PFSK-1 (cell line): ENCODE results near the gene SYT14.

ENCODE experiments used
- POLR2AphosphoS5 ChIP-seq: IDR thresholded peaks from 2 replicates; pipeline ENCODE4 v1.6.1; 2012; ENCODE audit warnings: low read depth, mild to moderate bottlenecking, control low read depth, low read length, moderate library complexity
- REST ChIP-seq, 2 experiments: IDR thresholded peaks; 2 replicates each; pipeline versions ENCODE4 v1.6.1 to v1.8.0; 2011 to 2012; ENCODE audit warnings: low read depth in 2 of 2, low read length in 2 of 2, control low read depth in 1 of 2, inconsistent platforms in 1 of 2, mild to moderate bottlenecking in 1 of 2, moderate library complexity in 1 of 2; ENCODE audit not compliant: insufficient read depth in 1 of 2
- SIN3A ChIP-seq: IDR thresholded peaks from 2 replicates; pipeline ENCODE4 v1.6.1; 2012; ENCODE audit warnings: mild to moderate bottlenecking, low read length, moderate library complexity, borderline replicate concordance; ENCODE audit not compliant: insufficient read depth

DNA sequence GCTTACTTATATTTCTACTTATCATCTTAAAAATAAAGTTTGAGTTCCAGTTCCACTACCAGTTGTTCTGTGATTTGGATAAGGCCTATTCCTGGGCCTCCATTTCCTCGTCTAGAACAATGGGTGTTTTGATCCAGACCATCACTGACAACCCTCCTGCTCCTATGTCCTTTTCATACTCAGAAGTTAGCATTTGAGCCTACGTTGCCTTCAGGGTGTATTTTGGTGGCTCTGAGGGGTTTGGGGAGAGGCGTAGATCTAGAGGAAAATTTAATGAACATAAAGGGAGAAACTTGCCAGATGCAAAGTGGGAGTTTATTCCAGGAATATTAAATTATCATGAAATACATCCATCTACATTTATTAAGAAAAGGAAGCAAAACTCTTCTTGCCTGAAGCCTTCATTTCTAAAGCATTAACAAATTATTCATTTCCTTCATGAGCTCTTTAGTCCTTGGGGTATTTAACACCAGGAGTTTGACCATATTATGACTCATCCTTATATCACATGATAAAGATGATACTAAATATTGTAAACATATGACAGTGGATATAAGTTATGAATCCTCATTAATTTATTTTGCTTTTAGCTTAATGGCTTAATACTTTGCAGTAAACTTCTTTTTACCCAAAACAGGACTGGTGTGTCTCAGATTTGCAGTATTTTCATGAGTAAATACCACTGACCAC is 47.2 kb upstream of the SYT14 start:
- TF ChIP-seq REST (IDR thresholded peaks at IDR 0.05; ENCODE audit: insufficient read depth in 1 of 2, low read depth in 2 of 2, low read length in 2 of 2) (no peak), POLR2AphosphoS5 (no peak), SIN3A (no peak)
